Brain microvascular endothelial cell (primary cell): Measurements from ENCODE around the gene DGKE.

Source experiments
- DNase-seq: peaks from one replicate; pipeline ENCODE4 v3.0.0-alpha.2; 2020
- H3K27ac ChIP-seq: fragments of 250-450 bp; sonication (Bioruptor Pico); 2 replicates; pipeline ENCODE4 v1.5.1; 2020; ENCODE audit warnings: mild to moderate bottlenecking, moderate library complexity
- H3K27me3 ChIP-seq: fragments of 250-450 bp; sonication (Bioruptor Pico); replicated peaks from 2 replicates; pipeline ENCODE4 v1.5.1; 2020; ENCODE audit warnings: mild to moderate bottlenecking
- H3K36me3 ChIP-seq: fragments of 250-450 bp; sonication (Bioruptor Pico); replicated peaks from 2 replicates; pipeline ENCODE4 v1.5.1; 2020; ENCODE audit warnings: mild to moderate bottlenecking
- H3K4me3 ChIP-seq: 2 replicates; pipeline ENCODE4 v1.5.1; 2011; ENCODE audit warnings: low read depth, mild to moderate bottlenecking, control low read depth, low read length, moderate library complexity
- CTCF ChIP-seq: IDR thresholded peaks from 2 replicates; pipeline ENCODE4 v1.5.1; 2011; ENCODE audit warnings: low read depth, mild to moderate bottlenecking, moderate library complexity, low read length, control low read depth, inconsistent platforms; ENCODE audit errors: missing control alignments
- in situ Hi-C: cut with HindIII; loops from 2 replicates; pipeline ENCODE4 v1.10.0; 2017; ENCODE audit warnings: low sequenced_read_pairs, low pct_ligation_motif_present

Gene DGKE

DNA sequence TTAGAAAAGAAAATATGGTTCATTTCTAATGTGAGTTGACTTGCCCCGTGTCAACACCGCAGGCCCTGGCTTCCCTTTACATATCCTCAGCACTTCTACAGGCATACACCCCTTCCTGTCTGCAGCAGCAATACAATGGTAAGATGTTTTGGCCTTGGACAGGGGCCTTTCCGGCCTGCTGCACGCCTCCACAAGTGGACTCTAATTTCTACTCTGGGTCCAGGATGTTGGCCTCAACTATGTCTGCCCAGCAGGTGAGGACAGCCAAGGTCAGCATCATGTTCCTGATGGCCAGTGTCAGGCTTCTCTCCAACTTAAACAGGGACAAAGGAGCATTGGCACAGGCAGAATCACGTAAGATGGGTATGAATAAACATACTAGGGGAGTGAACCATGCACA is 11.2 kb upstream of the DGKE start:
- in situ Hi-C loops: no loop called here
- no peaks in the 10 kb centered on the region for H3K36me3 ChIP-seq
- DNase-seq: no peak
- H3K4me3 ChIP-seq: no peak overlapping the region
- no peaks in the 10 kb centered on the region for H3K27me3 ChIP-seq
- no peak overlapping the region for H3K27ac ChIP-seq
- TF ChIP-seq CTCF: no peak

DNA sequence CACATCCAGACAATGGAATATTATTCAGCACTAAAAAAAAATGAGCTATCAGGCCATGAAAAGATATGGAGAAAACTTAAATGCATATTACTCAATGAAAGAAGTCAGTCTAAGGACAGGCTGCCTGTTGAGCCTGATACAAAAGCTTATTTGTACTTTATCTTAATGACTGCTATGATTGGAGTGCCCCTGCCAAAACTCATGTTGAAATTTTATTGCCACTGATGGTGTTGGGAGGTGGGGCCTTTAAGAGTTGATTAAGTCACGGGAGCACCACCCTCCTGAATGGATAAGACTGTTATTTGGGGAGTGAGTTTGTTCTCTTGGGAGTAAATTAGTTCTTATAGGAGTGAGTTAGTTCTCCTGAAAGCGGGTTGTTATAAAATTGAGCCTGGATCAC is 10.1 kb upstream of the DGKE start:
- Histone ChIP-seq H3K36me3 (no peaks in the 10 kb centered on the region), H3K27me3 (no peaks in the 10 kb centered on the region), H3K4me3 (no peak overlapping the region), H3K27ac (no peak overlapping the region)
- no peak for TF ChIP-seq CTCF
- in situ Hi-C loops: no loop called here
- no peak for DNase-seq

- H3K27me3 ChIP-seq: no peaks in the 10 kb centered on the region
- no peak overlapping the region for H3K4me3 ChIP-seq
- no peak overlapping the region for H3K27ac ChIP-seq
- DNase-seq: no peak
- no peak for TF ChIP-seq CTCF
- in situ Hi-C loops: no loop called here
- no peaks in the 10 kb centered on the region for H3K36me3 ChIP-seq
These were observed 9.4 kb upstream of the DGKE start for GRCh38 chr17:56824503-56824902.

GRCh38 chr17:56826611-56827414 is 7.1 kb upstream of the DGKE start:
- Histone ChIP-seq H3K4me3 (no peak overlapping the region), H3K27ac (no peak overlapping the region), H3K36me3 (no peaks in the 10 kb centered on the region), H3K27me3 (no peaks in the 10 kb centered on the region)
- no peak for TF ChIP-seq CTCF
- no peak for DNase-seq
- in situ Hi-C loops: no loop called here

DNA sequence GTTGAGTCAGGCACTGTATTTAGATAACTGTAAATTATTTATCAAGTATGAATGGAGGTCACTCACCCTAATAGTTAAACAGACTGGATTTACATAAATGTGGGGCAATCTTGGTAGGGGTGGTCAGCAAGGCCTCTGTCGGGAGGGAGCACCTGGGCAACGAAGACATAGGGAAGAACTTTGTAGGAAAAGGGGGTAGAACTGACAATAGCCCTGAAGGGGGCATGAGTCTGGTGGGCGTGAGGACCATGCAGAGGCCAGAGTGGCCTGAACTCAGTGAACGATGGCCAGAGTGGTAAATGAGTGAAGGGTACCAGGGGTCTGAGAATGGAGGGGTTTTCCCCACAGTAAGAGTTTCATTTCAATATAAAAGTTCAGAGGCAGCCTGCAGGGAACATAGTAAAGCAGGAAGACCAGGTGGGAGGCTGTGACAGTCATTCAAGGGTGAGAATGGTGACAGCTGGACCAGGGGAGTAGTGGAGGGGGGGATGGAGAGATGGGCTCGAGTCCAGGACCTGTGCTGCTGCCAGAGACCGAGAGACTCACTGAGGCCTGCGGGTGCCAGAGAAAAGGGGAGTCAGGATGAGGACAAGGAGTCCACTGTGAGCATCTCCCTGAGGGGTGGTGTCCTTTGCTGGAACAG is 3.1 kb upstream of the DGKE start:
- DNase-seq: no peak
- Histone ChIP-seq H3K36me3 (no peaks in the 10 kb centered on the region), H3K27ac (no peak overlapping the region), H3K27me3 (no peaks in the 10 kb centered on the region), H3K4me3 (no peak overlapping the region)
- no peak for TF ChIP-seq CTCF
- in situ Hi-C loops: no loop called here
